GM18502 (cell line): ENCODE data around the gene COG6.

ENCODE experiments used
- ATAC-seq: cut with Tn5 transposase; IDR thresholded peaks from one replicate; pipeline ENCODE4 v1.9.1; 2021; ENCODE audit warnings: mild to moderate bottlenecking; ENCODE audit not compliant: unreplicated experiment, poor library complexity

COG6 gene

GRCh38 chr13:39655569-39656324 is at the start of gene COG6:
Gene COG6, plus strand, starts transcription at chr13:39655662. Its CDS starts 65 bp downstream, at chr13:39655727.
- ATAC-seq: peak; percentile 95

GRCh38 chr13:39605677-39606320 is 49.7 kb upstream of the COG6 start:
- ATAC-seq: no peak

GRCh38 chr13:39607876-39608275 is 47.6 kb upstream of the COG6 start:
- ATAC-seq: no peak

- ATAC-seq: no peak
Measured at GRCh38 chr13:39612023-39612637, 43.3 kb upstream of the COG6 start.

- ATAC-seq: peak; percentile 85
Measured at GRCh38 chr13:39616087-39616694, 39.3 kb upstream of the COG6 start.

- ATAC-seq: no peak
Measured at GRCh38 chr13:39618561-39618960, 36.9 kb upstream of the COG6 start.

GRCh38 chr13:39623466-39623865 is 32.0 kb upstream of the COG6 start:
- no peak for ATAC-seq

GRCh38 chr13:39631307-39631706 is 24.2 kb upstream of the COG6 start:
- ATAC-seq: no peak

- no peak for ATAC-seq
Measured at GRCh38 chr13:39632994-39633393, 22.5 kb upstream of the COG6 start.

GRCh38 chr13:39635564-39635963 is 19.9 kb upstream of the COG6 start:
- ATAC-seq: no peak

GRCh38 chr13:39637890-39638289 is 17.6 kb upstream of the COG6 start:
- ATAC-seq: no peak

- no peak for ATAC-seq
Measured at GRCh38 chr13:39641645-39642044, 13.8 kb upstream of the COG6 start.

- ATAC-seq: no peak
Measured at GRCh38 chr13:39646122-39646521, 9.3 kb upstream of the COG6 start.

GRCh38 chr13:39655041-39655568 is 357 bp upstream of the COG6 start:
- peak; percentile 6 for ATAC-seq

GRCh38 chr13:39656325-39656677 is 839 bp downstream of the COG6 start:
- peak; percentile 18 for ATAC-seq

GRCh38 chr13:39663508-39663907 is 8.0 kb downstream of the COG6 start:
- no peak for ATAC-seq

- no peak for ATAC-seq
Measured at GRCh38 chr13:39663958-39664357, 8.5 kb downstream of the COG6 start.

GRCh38 chr13:39665763-39666162 is 10.3 kb downstream of the COG6 start:
- no peak for ATAC-seq

- no peak for ATAC-seq
Measured at GRCh38 chr13:39670445-39670844, 15.0 kb downstream of the COG6 start.

GRCh38 chr13:39672378-39673132 is 17.1 kb downstream of the COG6 start:
- ATAC-seq: no peak
